ENCODE results near the gene PPP2R5B. TPM values are rescaled to one million over a fixed set of nuclear protein-coding genes. Genes with fewer than 3 reads are reported as not detected.

The PPP2R5B gene
- total RNA-seq, 1 donor from 2014 or later, result 26.8 TPM

DNA sequence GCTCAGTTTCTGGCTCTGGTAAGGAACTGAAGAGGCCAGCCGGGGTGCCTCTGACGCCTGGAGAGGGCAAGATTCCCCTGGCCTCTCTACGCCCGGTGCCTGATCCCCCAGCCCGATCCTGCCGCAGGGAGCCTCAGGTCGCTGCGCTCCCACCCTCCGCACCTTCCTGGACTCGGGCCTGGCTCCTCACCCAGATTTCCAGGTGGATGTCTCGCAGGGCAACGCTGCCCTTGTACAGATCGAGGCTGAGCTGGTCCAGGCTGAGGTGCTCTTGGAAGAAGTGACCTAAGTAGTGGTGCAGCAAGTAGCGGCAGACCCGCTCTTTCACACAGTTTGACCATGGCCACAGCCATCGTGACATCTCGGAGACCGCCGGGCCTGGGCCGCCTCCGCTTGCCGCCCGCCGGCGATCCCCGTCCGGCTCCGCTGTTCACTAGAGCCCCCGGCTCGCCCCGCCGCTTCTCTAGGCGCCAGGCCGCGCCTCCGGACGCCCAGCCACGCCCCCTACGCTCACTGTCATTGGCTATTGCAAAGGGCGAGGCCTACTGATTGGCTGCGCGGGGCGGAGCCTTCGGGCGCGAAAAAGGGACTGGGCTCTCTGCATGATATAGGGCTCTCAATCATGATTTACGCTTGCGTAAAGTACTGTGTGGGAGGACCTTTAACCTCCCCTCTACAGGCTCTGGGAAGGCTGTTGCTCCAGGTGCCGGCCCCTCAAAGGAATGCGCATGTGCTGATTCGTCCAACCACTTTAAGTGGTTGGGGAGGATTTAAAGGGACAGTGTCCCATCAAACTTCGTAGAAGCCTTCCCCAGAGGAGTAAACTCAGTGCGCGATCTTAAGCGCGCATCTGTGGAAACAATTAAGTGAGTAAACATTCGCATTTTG, 7.5 kb upstream of the PPP2R5B start, which contains the start of gene ATG2A:
ATG2A (minus strand) TSS at position 435 of the 888 bp plus-strand sequence; CDS start at position 361, 74 bp downstream.
- TF ChIP-seq, protein P1, sequence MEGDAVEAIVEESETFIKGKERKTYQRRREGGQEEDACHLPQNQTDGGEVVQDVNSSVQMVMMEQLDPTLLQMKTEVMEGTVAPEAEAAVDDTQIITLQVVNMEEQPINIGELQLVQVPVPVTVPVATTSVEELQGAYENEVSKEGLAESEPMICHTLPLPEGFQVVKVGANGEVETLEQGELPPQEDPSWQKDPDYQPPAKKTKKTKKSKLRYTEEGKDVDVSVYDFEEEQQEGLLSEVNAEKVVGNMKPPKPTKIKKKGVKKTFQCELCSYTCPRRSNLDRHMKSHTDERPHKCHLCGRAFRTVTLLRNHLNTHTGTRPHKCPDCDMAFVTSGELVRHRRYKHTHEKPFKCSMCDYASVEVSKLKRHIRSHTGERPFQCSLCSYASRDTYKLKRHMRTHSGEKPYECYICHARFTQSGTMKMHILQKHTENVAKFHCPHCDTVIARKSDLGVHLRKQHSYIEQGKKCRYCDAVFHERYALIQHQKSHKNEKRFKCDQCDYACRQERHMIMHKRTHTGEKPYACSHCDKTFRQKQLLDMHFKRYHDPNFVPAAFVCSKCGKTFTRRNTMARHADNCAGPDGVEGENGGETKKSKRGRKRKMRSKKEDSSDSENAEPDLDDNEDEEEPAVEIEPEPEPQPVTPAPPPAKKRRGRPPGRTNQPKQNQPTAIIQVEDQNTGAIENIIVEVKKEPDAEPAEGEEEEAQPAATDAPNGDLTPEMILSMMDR (IDR thresholded peaks at IDR 0.05), result no peak
- no peaks in the 10 kb centered on the region for H3K9me3 Mint-ChIP-seq (ENCODE audit: unreplicated experiment)
- DNase-seq (ENCODE audit: extremely low spot score, unreplicated experiment), result peak; percentile 99
- peaks cover 4% of the 10 kb centered on the region for H3K36me3 Mint-ChIP-seq (ENCODE audit: unreplicated experiment)
- H3K4me1 Mint-ChIP-seq (ENCODE audit: unreplicated experiment), result peaks cover 24% of the 10 kb centered on the region
- no peaks in the 10 kb centered on the region for H3K27me3 Mint-ChIP-seq (ENCODE audit: unreplicated experiment)
- peak within 1 kb of the TSS; percentile 83 for H3K4me3 Mint-ChIP-seq (ENCODE audit: unreplicated experiment)
- peak within 1 kb of the TSS; percentile 92 for H3K27ac Mint-ChIP-seq (ENCODE audit: unreplicated experiment)

DNA sequence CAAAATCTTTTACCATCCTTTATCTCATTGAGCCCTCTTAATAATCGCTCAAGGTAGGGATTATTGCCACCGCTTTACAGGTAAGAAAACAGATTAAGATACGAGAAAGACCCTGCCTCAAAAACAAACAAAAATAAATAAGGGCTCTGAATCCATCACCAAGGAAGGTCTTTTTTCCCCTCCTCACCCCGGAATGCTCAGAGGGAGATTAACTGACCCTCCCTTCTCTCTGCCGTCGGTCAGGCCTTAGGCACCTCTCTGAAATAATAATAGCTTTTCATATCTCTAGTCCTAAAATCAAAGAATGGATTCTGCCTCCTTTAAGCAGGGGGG, 6.9 kb upstream of the PPP2R5B start:
- Mint-ChIP-seq H3K27ac (ENCODE audit: unreplicated experiment) (peak overlapping the region; percentile 92), H3K4me3 (ENCODE audit: unreplicated experiment) (peak overlapping the region; percentile 83), H3K27me3 (ENCODE audit: unreplicated experiment) (no peaks in the 10 kb centered on the region), H3K4me1 (ENCODE audit: unreplicated experiment) (peaks cover 24% of the 10 kb centered on the region), H3K9me3 (ENCODE audit: unreplicated experiment) (no peaks in the 10 kb centered on the region), H3K36me3 (ENCODE audit: unreplicated experiment) (peaks cover 4% of the 10 kb centered on the region)
- TF ChIP-seq, protein P1 (IDR thresholded peaks at IDR 0.05), result no peak
- DNase-seq (ENCODE audit: extremely low spot score, unreplicated experiment), result no peak

DNA sequence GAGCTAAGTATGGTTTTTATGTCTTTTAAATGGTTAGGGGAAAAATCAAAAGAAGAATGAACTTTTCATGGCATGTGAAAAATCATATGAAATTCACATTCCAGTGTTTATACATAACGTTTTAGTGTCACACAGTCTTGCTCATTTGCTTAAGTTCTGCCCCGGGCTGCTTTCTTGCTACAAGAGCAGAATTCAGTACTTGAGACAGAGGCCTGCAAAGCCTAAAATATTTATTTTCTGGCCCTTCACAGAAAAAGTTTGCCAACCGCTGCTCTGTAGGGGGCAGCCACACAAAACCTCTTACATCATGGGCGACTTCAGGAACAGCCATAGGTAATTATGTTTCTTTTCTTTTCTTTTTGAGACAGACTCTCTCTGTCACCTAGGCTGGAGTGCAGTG, 6.5 kb upstream of the PPP2R5B start:
- TF ChIP-seq, protein P1 (IDR thresholded peaks at IDR 0.05), result peak; percentile 28
- Mint-ChIP-seq H3K36me3 (ENCODE audit: unreplicated experiment) (peaks cover 4% of the 10 kb centered on the region), H3K4me3 (ENCODE audit: unreplicated experiment) (peak overlapping the region; percentile 83), H3K27ac (ENCODE audit: unreplicated experiment) (peak overlapping the region; percentile 92), H3K27me3 (ENCODE audit: unreplicated experiment) (no peaks in the 10 kb centered on the region), H3K9me3 (ENCODE audit: unreplicated experiment) (no peaks in the 10 kb centered on the region), H3K4me1 (ENCODE audit: unreplicated experiment) (peaks cover 24% of the 10 kb centered on the region)
- DNase-seq (ENCODE audit: extremely low spot score, unreplicated experiment), result no peak

DNA sequence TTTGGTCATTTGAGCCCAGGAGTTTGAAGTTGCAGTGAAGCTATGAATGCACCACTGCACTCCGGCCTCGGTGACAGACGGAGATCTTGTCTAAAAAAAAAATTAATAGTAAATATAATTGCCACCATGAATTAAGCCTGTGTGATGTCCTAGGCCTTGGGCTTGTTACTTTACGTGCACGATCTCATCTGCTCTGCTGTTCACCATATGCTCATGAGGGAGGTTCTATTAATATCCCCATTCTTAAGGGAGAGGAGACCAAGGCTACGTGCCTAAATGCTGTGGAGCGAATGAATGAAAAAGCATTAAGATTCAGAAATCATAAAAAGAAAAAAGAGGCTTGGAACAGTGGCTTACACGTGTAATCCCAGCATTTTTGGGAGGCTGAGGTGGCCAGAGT, 4.9 kb upstream of the PPP2R5B start:
- Mint-ChIP-seq H3K27me3 (ENCODE audit: unreplicated experiment) (no peaks in the 10 kb centered on the region), H3K27ac (ENCODE audit: unreplicated experiment) (no peak overlapping the region), H3K36me3 (ENCODE audit: unreplicated experiment) (no peaks in the 10 kb centered on the region), H3K4me3 (ENCODE audit: unreplicated experiment) (no peak overlapping the region), H3K4me1 (ENCODE audit: unreplicated experiment) (peaks cover 31% of the 10 kb centered on the region), H3K9me3 (ENCODE audit: unreplicated experiment) (no peaks in the 10 kb centered on the region)
- TF ChIP-seq, protein P1 (IDR thresholded peaks at IDR 0.05), result no peak
- DNase-seq (ENCODE audit: extremely low spot score, unreplicated experiment), result no peak

DNA sequence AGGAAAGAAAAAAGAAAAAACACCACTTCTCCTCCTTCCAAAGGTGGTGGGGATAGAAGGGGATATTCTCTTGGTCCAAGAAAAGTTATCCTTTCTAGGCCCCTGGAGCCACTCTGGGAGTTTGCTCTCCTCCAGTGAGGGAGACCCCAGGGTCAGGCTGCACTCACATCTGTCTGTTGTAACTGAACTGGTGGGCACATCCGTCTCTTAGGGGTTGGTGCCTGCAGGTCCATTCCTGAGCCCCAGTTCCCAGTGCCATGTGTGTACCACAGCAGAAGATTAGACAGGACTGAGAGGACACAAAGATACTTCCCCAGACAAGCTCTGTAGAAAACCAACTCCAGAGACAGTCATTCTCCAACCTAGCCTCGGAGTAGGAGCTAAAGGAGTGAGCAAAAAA, 4.4 kb upstream of the PPP2R5B start:
- no peaks in the 10 kb centered on the region for H3K27me3 Mint-ChIP-seq (ENCODE audit: unreplicated experiment)
- no peak overlapping the region for H3K27ac Mint-ChIP-seq (ENCODE audit: unreplicated experiment)
- H3K9me3 Mint-ChIP-seq (ENCODE audit: unreplicated experiment), result no peaks in the 10 kb centered on the region
- DNase-seq (ENCODE audit: extremely low spot score, unreplicated experiment), result no peak
- TF ChIP-seq, protein P1 (IDR thresholded peaks at IDR 0.05), result no peak
- H3K4me1 Mint-ChIP-seq (ENCODE audit: unreplicated experiment), result peaks cover 33% of the 10 kb centered on the region
- no peaks in the 10 kb centered on the region for H3K36me3 Mint-ChIP-seq (ENCODE audit: unreplicated experiment)
- no peak overlapping the region for H3K4me3 Mint-ChIP-seq (ENCODE audit: unreplicated experiment)
